Left lobe of liver (tissue), 2 donors: ENCODE results near the gene BEX5. TPM values are rescaled to one million over a fixed set of nuclear protein-coding genes. Genes with fewer than 3 reads are reported as not detected.
"Not testable (repeated sequence)": the region's sequence is repeated elsewhere in the genome, so short reads cannot be mapped to it uniquely, and the experiment has no call there.

ENCODE experiments used
- ATAC-seq: fragments of 200-7000 bp; cut with Tn5 transposase; one replicate; pipeline ENCODE4 v1.9.1; 2020; ENCODE audit warnings: mild to moderate bottlenecking, moderate library complexity
- DNase-seq: peaks from one replicate; pipeline ENCODE4 v3.0.0-alpha.2; 2020; ENCODE audit warnings: low spot score
- total RNA-seq: library from RNA; stranded (reverse); gene quantifications from one replicate; pipeline ENCODE4 v1.2.1, GENCODE V29; 2021
- donor health status: DM: no; HTN: no; CAD: no; lungs with moderate emphysema.
- donor health status: DM: no; HTN: yes; CAD: no.

Gene BEX5
- total RNA-seq, result not detected

DNA sequence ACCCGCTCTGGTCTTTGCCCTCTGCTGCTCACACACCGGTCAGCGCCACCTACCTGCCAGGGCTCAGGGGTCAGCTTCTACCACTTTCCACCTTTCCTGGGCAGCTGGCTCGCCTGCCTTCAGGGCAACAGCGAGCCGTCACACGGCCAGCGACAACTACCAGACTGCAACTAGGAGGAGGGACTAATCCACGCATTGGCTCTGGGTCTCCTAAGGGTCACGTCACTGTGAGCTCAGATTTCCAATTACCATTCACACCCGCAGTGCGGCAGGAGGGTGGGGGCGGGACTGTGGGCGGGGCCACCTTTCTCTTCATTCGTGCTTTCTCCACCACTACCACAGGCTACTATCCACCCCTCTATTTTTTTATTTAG lies at the start of gene BEX5:
TSS of gene BEX5 (minus strand) at position 172 of the 374 bp plus-strand sequence. CDS start 1,712 bp downstream, outside the sequence.
- DNase-seq (peak; percentile 51), ATAC-seq (peak; percentile 99)

DNA sequence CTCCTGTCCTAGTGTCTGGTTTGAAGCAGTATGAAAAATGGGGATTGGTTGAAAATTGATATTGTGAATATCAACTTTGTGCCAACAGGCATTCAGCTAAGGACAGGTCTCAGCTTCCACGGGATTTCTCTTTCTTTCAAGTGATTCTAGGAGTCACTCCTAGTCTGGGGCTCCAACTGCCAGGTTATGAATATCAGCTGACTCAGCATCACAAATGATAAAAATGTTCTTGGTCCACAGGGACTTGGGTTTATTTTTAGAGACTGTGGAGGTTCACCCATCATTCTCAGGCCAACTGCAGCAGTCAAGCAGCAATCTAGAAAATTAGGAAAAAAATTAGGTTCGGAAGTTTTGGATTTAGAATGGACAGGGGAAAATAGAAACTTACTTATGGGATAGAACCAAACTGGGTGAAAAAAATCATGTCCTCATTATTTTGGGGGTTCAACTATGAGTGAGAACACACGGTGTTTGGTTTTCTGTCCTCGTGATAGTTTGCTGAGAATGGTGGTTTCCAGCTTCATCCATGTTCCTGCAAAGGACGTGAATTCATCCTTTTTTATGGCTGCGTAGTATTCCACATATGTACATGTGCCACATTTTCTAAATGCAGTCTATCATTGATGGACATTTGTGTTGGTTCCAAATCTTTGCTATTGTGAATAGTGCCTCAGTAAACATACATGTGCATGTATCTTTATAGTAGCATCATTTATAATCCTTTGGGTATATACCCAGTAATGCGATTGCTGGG lies 30.4 kb upstream of the BEX5 start:
- DNase-seq (no peak), ATAC-seq (no peak)

DNA sequence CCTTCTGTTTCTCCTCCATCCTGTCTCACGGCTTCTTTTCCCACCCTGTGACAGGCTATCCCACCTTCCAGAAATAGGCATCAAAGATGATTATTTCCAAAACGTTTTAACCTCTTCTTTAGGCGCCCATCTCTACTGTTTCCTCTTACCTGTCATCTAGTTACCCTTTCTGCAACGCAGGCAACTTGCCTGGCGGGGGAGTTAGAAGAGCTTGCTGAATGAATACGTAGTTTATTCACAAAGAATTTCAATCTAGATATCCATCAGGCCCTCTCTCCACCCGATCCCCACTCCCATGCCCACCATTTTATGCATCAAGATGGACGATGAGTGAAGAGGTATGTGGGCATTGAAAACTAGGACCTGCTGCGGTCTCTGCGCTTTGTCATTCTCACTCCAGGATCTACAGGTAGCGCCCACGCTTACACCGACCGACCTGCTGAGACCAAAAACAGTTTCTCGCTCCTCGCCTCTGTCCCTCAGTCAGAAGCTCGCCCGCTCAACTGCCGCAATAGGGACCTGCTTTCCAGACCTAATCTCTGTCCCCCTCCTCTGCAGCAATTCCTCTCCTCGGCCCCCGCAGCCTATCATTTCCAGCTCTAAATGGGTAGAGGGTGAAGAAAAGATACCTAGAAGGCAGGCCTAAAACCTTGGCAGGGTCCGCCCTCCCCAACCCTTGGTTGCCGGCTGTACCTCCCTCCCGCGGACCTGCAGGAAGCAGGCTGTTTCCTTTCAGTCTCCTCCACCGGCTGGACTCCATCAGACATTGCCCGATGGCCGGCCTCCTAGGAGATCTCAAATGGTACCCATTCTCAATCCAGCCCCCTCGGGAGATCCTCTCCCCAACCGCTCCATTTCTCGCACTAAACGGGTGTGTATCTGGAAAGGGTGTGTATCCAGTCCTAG lies 624 bp downstream of the BEX5 start:
- ATAC-seq (peak; percentile 54), DNase-seq (no peak)

DNA sequence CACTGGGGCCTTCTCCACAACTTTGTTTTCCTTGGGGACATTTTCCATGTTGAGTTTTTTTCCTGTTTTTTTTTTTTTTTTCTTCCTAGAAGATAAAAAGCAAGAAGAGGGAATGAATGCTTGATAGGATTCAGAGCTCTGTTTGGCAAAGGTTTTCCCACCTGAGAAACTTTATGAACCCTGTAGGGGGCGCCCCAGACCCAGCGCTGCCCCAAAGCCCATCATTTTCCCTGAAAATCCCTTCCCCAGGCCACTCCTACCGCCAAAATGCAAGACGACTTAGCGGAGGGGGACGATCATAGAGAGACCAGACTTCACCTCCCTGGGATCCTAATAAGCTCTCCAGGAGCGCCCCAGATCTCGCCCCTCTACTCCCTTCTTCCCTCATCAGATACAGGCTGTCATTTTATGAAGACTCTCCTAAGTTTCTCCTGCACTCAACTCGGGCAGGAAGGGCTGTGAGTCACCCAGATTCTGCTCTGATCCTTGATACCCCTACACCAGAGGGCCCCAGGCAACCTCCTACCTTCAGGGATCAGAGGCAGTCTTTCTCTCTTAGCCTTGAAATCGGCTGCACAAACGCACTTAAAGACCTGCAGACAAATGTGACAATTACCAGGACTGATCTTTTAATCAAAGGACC lies 1.4 kb downstream of the BEX5 start:
- DNase-seq, result no peak
- no peak for ATAC-seq

DNA sequence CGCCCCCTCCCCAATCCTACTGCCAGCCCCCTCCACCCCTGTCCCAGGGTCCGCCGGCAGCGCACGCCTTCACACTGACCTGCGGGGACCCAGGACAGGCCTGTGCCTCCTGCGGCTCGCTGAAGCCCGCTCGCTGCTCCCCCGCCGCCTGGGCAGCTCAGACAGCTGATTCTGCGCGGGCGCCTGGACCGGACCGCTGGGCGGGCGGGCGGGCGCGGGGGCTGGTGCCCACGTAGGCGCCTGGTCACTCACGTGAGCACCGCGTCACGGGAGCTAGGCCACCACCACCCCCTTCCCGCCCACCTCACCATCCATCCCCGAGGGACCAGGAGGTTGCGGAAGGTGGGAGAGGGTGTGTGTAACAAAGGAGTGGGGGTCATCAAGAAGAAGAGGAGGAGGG lies 13.5 kb downstream of the BEX5 start, which contains the start of gene TCEAL6:
TSS of gene TCEAL6 (minus strand) at position 208 of the 400 bp plus-strand sequence.
- DNase-seq, ATAC-seq: not testable (repeated sequence)

DNA sequence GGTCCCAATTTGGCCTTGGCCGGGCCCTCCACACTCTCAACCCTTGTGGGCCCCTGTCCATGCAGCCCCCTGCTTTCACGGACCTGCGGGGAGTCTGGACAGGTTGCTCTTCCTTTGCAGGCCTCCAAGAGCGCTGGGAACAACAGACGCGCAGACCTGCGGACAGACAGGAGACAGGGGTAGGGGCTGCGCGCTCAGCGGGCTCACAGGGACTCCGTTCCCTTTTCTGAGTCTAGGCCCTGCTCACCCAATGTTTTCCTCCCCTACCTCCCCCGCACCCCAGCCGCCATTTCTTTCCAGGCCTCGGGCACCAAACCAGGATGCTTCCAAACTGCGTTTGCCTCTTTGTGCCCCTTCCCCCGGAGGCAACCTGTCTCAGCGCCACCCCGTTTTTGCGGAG lies 14.1 kb downstream of the BEX5 start:
- not testable (repeated sequence) for ATAC-seq, DNase-seq

DNA sequence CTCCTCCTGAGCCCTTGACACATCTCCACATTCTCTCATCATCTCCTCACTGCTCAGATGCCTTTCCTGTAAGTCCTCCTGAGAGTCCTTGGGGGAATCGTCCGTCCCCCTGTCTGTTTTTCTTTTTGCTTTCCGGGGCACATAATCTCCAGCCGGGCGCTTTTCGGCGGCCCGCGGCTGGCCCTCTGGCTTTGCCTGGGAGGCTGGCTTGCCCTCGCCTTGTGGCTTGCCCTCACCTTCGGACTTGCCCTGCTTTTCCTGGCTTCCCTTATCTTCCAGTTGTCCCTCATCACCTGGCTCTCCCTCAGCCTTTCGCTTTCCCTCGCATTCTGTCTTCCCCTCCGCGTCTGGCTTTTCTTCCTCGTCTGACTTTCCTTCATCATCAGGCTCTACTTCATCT lies 14.9 kb downstream of the BEX5 start:
- ATAC-seq, DNase-seq: not testable (repeated sequence)

DNA sequence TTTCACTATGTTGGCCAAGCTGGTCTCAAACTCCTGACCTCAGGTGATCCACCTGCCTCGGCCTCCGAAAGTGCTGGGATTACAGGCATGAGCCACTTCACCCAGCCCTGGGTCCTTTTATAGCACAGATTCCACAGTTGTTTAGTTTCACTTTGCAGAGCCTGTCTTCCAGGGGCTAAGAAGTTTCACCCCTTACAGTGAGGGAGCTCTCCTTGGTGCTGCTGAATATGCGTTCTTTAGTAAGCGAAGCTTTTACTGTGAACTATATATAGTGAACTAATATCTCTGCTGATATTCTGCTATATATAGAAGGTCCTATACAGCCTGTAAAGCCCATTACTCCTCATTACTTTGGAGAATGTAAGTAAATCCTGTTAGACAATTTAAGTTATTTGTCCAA lies 17.7 kb downstream of the BEX5 start:
- DNase-seq, result no peak
- no peak for ATAC-seq

DNA sequence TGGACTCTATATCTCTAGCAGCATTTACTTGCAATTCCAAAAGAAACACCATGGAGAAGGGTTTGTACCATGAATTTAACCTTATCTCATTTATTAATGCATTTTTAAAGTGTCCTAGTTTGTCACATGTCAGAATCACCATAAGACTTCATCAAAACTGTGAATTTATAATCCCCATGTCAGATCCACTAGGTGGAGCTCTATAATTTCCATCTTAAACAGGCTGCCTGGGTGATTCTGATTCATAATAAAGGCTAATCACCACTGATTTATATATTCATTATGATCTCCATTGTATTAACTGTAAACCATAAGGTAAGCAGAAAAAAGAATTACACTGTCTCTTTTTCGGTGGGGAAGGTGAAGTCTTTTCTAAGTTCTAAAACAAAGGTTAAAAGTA lies 26.3 kb downstream of the BEX5 start:
- ATAC-seq, result peak; percentile 38
- no peak for DNase-seq

DNA sequence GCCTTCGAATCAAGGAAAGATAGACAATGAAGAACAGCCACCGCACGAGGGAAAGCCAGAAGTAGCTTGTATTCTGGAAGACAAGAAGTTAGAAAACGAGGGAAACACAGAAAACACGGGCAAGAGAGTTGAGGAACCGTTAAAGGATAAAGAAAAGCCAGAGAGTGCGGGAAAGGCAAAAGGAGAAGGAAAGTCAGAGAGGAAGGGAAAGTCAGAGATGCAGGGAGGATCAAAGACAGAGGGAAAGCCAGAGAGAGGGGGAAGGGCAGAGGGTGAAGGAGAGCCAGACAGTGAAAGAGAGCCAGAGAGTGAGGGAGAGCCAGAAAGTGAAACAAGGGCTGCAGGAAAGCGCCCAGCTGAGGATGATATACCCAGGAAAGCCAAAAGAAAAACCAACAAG lies 28.9 kb downstream of the BEX5 start:
- ATAC-seq (no peak), DNase-seq (no peak)

DNA sequence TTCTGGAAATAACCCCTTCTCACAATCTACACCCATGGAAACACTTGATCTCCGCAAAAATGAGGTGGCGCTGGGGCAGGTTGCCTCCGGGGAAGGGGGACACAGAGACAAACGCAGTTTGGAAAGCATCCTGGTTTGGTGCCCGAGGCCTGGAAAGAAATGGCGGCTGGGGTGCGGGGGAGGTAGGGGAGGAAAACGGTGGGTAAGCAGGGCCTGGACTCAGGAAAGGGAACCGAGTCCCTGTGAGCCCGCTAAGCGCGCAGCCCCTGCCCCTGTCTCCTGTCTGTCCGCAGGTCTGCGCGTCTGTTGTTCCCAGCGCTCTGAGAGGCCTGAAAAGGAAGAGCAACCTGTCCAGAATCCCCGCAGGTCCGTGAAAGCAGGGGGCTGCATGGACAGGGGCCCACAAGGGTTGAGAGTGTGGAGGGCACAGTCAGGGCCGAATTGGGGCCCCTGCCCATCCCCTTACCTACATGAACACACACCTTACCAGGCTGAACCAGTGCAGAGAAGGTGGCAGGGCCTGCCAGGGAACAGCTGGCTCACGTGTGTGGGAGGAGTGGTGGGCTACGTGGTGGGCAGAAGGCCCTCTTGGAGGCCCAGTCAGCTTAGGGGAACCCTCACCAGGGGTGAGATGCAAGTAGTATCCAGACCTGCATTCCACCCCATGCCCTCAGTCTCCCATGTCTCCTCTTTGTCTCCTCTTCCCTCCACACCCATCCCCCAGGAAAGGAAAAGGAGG lies 29.5 kb downstream of the BEX5 start:
- not testable (repeated sequence) for ATAC-seq, DNase-seq

DNA sequence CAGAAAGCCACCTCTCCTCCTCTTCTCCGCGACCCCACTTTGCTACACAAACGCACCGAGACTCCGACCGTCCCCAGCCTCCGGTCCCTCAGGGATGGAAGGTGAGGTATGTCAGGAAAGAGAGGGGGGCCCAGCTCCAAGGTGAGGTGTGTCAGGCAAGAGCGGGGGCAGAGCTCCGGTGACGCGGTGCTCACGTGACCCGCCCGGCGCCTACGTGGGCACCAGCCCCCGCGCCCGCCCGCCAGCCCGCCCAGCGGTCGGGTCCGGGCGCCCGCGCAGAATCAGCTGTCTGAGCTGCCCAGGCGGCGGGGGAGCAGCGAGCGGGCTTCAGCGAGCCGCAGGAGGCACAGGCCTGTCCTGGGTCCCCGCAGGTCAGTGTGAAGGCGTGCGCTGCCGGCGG lies 30.3 kb downstream of the BEX5 start, which contains the start of gene TCEAL2:
TSS of gene TCEAL2 (plus strand) at position 244 of the 400 bp plus-strand sequence. CDS start 1,152 bp downstream, outside the sequence.
- ATAC-seq, DNase-seq: not testable (repeated sequence)

DNA sequence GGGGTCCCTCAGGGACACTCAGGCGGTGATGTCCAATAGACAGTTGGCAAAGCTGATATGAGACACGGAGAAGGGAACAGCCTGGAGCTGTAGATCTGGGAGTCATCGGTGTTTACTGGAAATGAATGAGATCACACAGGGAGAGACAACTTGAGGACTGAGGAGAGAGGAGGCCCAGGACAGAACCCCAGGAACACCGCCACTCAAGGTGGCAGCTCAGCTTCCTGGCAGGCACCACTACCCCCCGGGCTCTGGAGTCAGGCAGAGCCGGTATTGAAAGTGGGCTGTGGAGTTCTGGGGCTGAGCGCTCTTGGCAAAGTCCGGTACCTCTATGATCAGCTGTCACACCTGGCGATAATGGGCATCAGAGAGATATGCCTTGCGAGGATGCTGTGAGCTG lies 30.8 kb downstream of the BEX5 start:
- DNase-seq, ATAC-seq: not testable (repeated sequence)

DNA sequence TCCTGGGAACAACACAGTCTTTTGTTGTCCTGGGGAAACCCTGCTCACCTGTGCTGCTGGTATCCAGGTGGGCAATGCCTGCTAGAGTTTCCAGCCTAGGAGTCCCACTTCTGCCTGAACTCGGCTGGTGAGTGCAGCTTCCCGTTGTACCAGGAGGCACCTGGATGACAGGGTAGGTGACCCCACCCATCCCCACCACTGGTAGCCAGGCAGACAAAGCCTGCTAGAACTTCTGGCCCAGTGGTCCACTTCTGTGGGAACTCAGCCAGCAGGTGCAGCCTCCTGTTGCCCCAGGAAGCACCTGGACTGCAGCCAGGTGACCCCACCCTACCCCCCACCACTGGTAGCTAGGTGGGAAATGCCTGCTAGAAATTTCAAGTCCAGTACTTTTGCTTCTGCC lies 40.0 kb downstream of the BEX5 start:
- ATAC-seq, result no peak
- DNase-seq, result no peak

DNA sequence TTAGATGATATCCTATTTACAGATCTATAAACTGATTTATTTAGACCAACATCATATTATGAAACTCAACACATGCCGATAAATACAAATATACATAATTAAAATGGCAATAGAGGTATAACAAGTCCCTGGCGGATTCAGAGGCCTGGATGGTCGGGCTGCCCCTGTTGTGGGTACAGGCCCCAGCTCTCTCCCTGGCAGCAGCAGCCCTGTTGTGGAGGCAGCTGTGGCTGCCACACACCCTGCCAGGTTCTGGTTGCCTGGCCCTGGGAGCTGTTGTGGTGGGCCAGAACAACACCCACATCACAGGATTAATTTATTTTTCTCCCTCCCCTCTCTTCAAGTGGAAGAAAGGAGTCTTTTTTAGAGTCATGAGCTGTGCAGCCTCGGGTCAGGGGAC lies 42.4 kb downstream of the BEX5 start:
- DNase-seq, result no peak
- ATAC-seq, result no peak

Other genes with a start within 250 kb of the BEX5 start
- 2.5 TPM for gene ZMAT1, start 223.9 kb downstream of the BEX5 start, total RNA-seq
- not detected for gene TCEAL2, start 30.3 kb downstream of the BEX5 start, total RNA-seq
- not detected for gene TCEAL6, start 13.5 kb downstream of the BEX5 start, total RNA-seq
- gene TCP11X1, start 59.3 kb upstream of the BEX5 start, total RNA-seq, result not detected
- gene NXF2, start 91.2 kb upstream of the BEX5 start, total RNA-seq, result not detected